ENCODE data around the gene STPG4.

The STPG4 gene

GRCh38 chr2:47077442-47078117 lies 77.5 kb downstream of the STPG4 start:
- Mint-ChIP-seq H3K27me3 (no peaks in the 10 kb centered on the region), H3K27ac (ENCODE audit: low read depth) (no peak overlapping the region), H3K36me3 (ENCODE audit: insufficient read depth) (peaks cover 14% of the 10 kb centered on the region), H3K4me1 (peaks cover 7% of the 10 kb centered on the region), H3K9me3 (no peaks in the 10 kb centered on the region), H3K4me3 (no peak overlapping the region)
- ATAC-seq (replicated peaks; ENCODE audit: extremely low read depth, poor library complexity, severe bottlenecking) (no peak), DNase-seq (ENCODE audit: low spot score in 2 of 2) (no peak)

GRCh38 chr2:47076586-47077441 lies 78.3 kb downstream of the STPG4 start:
- H3K4me1 Mint-ChIP-seq = peaks cover 15% of the 10 kb centered on the region
- DNase-seq (ENCODE audit: low spot score in 2 of 2) = no peak

GRCh38 chr2:47076126-47076506 lies 79.0 kb downstream of the STPG4 start:
- Mint-ChIP-seq H3K4me1 (peaks cover 22% of the 10 kb centered on the region), H3K27ac (ENCODE audit: low read depth) (no peak overlapping the region), H3K36me3 (ENCODE audit: insufficient read depth) (peaks cover 20% of the 10 kb centered on the region), H3K27me3 (no peaks in the 10 kb centered on the region), H3K4me3 (no peak overlapping the region), H3K9me3 (no peaks in the 10 kb centered on the region)
- DNase-seq (ENCODE audit: low spot score in 2 of 2) = no peak
- ATAC-seq (replicated peaks; ENCODE audit: extremely low read depth, poor library complexity, severe bottlenecking) = no peak

More at GRCh38 chr2:47076586-47077441, 78.3 kb downstream of the STPG4 start:
- Mint-ChIP-seq H3K27ac (ENCODE audit: low read depth) (no peak overlapping the region), H3K4me3 (no peak overlapping the region), H3K27me3 (no peaks in the 10 kb centered on the region), H3K36me3 (ENCODE audit: insufficient read depth) (peaks cover 15% of the 10 kb centered on the region), H3K9me3 (no peaks in the 10 kb centered on the region)
- no peak for ATAC-seq (replicated peaks; ENCODE audit: extremely low read depth, poor library complexity, severe bottlenecking)

GRCh38 chr2:47075361-47076125 lies 79.6 kb downstream of the STPG4 start:
- ATAC-seq (replicated peaks; ENCODE audit: extremely low read depth, poor library complexity, severe bottlenecking) (no peak), DNase-seq (ENCODE audit: low spot score in 2 of 2) (no peak)
- Mint-ChIP-seq H3K4me3 (no peak overlapping the region), H3K27me3 (no peaks in the 10 kb centered on the region), H3K9me3 (no peaks in the 10 kb centered on the region), H3K27ac (ENCODE audit: low read depth) (peak overlapping the region; percentile 88), H3K4me1 (peaks cover 27% of the 10 kb centered on the region), H3K36me3 (ENCODE audit: insufficient read depth) (peaks cover 20% of the 10 kb centered on the region)

GRCh38 chr2:47074691-47075090 lies 80.4 kb downstream of the STPG4 start:
- ATAC-seq (replicated peaks; ENCODE audit: extremely low read depth, poor library complexity, severe bottlenecking) (no peak), DNase-seq (ENCODE audit: low spot score in 2 of 2) (no peak)
- peaks cover 19% of the 10 kb centered on the region for H3K36me3 Mint-ChIP-seq (ENCODE audit: insufficient read depth)
- no peak overlapping the region for H3K4me3 Mint-ChIP-seq
- H3K4me1 Mint-ChIP-seq = peaks cover 33% of the 10 kb centered on the region
- peak overlapping the region; percentile 88 for H3K27ac Mint-ChIP-seq (ENCODE audit: low read depth)
- no peaks in the 10 kb centered on the region for H3K9me3 Mint-ChIP-seq
- H3K27me3 Mint-ChIP-seq = no peaks in the 10 kb centered on the region

GRCh38 chr2:47073641-47074040 lies 81.5 kb downstream of the STPG4 start:
- Mint-ChIP-seq H3K4me1 (peaks cover 37% of the 10 kb centered on the region), H3K4me3 (no peak overlapping the region), H3K36me3 (ENCODE audit: insufficient read depth) (peaks cover 20% of the 10 kb centered on the region), H3K9me3 (no peaks in the 10 kb centered on the region), H3K27ac (ENCODE audit: low read depth) (peak overlapping the region; percentile 49), H3K27me3 (no peaks in the 10 kb centered on the region)
- ATAC-seq (replicated peaks; ENCODE audit: extremely low read depth, poor library complexity, severe bottlenecking) (no peak), DNase-seq (ENCODE audit: low spot score in 2 of 2) (no peak)

- Mint-ChIP-seq H3K4me3 (no peak overlapping the region), H3K27me3 (no peaks in the 10 kb centered on the region), H3K27ac (ENCODE audit: low read depth) (peak overlapping the region; percentile 49), H3K36me3 (ENCODE audit: insufficient read depth) (peaks cover 20% of the 10 kb centered on the region), H3K9me3 (no peaks in the 10 kb centered on the region), H3K4me1 (peaks cover 42% of the 10 kb centered on the region)
- ATAC-seq (replicated peaks; ENCODE audit: extremely low read depth, poor library complexity, severe bottlenecking) (no peak), DNase-seq (ENCODE audit: low spot score in 2 of 2) (no peak)
Observed at GRCh38 chr2:47073217-47073616, 81.9 kb downstream of the STPG4 start.

- Mint-ChIP-seq H3K4me3 (no peak overlapping the region), H3K36me3 (ENCODE audit: insufficient read depth) (peaks cover 20% of the 10 kb centered on the region), H3K27ac (ENCODE audit: low read depth) (peak overlapping the region; percentile 49), H3K27me3 (no peaks in the 10 kb centered on the region), H3K4me1 (peaks cover 46% of the 10 kb centered on the region), H3K9me3 (no peaks in the 10 kb centered on the region)
- ATAC-seq (replicated peaks; ENCODE audit: extremely low read depth, poor library complexity, severe bottlenecking) = no peak
- DNase-seq (ENCODE audit: low spot score in 2 of 2) = no peak
Observed at GRCh38 chr2:47072728-47073191, 82.3 kb downstream of the STPG4 start.

GRCh38 chr2:47072018-47072691 lies 83.0 kb downstream of the STPG4 start:
- no peak for ATAC-seq (replicated peaks; ENCODE audit: extremely low read depth, poor library complexity, severe bottlenecking)
- Mint-ChIP-seq H3K27ac (ENCODE audit: low read depth) (peak overlapping the region; percentile 90), H3K4me3 (peak overlapping the region; percentile 74), H3K4me1 (peaks cover 52% of the 10 kb centered on the region), H3K36me3 (ENCODE audit: insufficient read depth) (peaks cover 23% of the 10 kb centered on the region), H3K9me3 (no peaks in the 10 kb centered on the region), H3K27me3 (no peaks in the 10 kb centered on the region)
- DNase-seq (ENCODE audit: low spot score in 2 of 2) = no peak

- ATAC-seq (replicated peaks; ENCODE audit: extremely low read depth, poor library complexity, severe bottlenecking) (peak; percentile 67), DNase-seq (ENCODE audit: low spot score in 2 of 2) (peak in 1 of 2 donors; percentile 37)
- H3K36me3 Mint-ChIP-seq (ENCODE audit: insufficient read depth) = peaks cover 21% of the 10 kb centered on the region
- no peaks in the 10 kb centered on the region for H3K9me3 Mint-ChIP-seq
- H3K27me3 Mint-ChIP-seq = no peaks in the 10 kb centered on the region
- peaks cover 56% of the 10 kb centered on the region for H3K4me1 Mint-ChIP-seq
- peak overlapping the region; percentile 90 for H3K27ac Mint-ChIP-seq (ENCODE audit: low read depth)
- peak overlapping the region; percentile 74 for H3K4me3 Mint-ChIP-seq
Observed at GRCh38 chr2:47070920-47071824, 83.9 kb downstream of the STPG4 start.

GRCh38 chr2:47070155-47070919 lies 84.8 kb downstream of the STPG4 start:
- no peak for ATAC-seq (replicated peaks; ENCODE audit: extremely low read depth, poor library complexity, severe bottlenecking)
- Mint-ChIP-seq H3K4me3 (peak overlapping the region; percentile 41), H3K4me1 (peaks cover 56% of the 10 kb centered on the region), H3K27ac (ENCODE audit: low read depth) (peak overlapping the region; percentile 90), H3K36me3 (ENCODE audit: insufficient read depth) (peaks cover 20% of the 10 kb centered on the region), H3K27me3 (no peaks in the 10 kb centered on the region), H3K9me3 (no peaks in the 10 kb centered on the region)
- no peak for DNase-seq (ENCODE audit: low spot score in 2 of 2)
